ENCODE results near the gene VMO1. TPM values are rescaled to one million over a fixed set of nuclear protein-coding genes. Genes with fewer than 3 reads are reported as not detected.

The VMO1 gene
- total and polyA plus RNA-seq, 9 of the 15 experiments (the other 6 are each of a cell fraction or from before 2014, with no cell fraction given): 0.31 TPM; not detected in 8

DNA sequence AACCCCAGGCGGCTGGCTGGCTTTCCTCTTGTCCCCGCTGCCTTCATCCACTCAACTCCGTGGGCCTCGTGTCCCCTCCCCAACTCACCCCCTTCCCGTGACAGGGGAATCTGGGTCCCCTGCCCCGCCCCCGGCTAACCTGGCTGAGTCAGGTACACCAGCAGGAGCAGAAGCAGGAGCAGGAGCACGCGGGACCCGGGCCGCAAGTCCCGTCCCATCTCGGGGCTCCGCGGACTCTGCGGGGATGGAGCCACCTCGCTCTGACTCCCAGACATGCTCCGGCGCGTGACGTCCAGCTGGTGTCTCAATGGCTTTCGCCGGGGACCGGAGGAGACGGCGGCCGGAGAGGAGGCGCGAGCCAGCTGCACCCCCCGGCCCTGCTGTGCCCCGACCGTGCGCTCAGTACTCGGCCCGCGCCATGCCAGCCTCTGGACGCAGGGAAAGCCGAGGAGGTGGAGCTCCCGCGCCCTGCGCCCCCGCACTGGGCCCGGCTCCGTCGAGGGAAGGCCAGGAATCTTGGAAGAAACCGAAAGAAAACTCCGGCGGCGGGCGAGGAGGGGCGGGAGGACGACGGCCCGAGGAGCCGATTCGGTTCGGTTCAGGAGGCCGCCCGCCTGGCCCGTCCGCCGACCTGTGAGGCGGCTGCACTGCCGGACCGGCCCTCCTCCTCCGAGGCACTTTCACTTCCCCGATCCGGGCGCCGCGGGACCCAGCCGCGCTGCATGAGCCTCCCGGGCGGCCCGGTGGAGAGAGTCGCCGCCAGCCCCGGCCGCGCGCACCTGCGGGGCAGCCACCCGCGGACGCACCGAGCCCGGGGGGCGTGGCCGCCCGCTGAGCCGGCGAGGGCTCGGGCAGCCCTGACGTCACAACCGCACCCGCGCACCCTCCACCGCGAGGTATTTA, 46.8 kb downstream of the VMO1 start, which contains the start of the genes CXCL16 and ZMYND15:
Gene CXCL16 (minus strand): TSS at position 807 of the 903 bp plus-strand sequence. CDS start 589 bp downstream, at position 218.
Gene ZMYND15 (plus strand): TSS at position 712 of the 903 bp plus-strand sequence. CDS start 716 bp downstream, outside the sequence.
- intact Hi-C loops (cut with micrococcal nuclease) (no loop called here), in situ Hi-C loops (cut with MboI) (no loop called here)
- Histone ChIP-seq H3K4me1 (replicated peaks in 1 of 2; ENCODE audit: control insufficient read depth in 2 of 2, insufficient read depth in 2 of 2, low read length in 2 of 2) (peaks cover 4 to 15% of the 10 kb centered on the region in 2 experiments; a peak in 3 of 5 replicates), H3K4me3 (peak within 1 kb of the TSS; percentile 43), H4K20me1 (replicated peaks; ENCODE audit: control insufficient read depth, insufficient read depth, low read length) (no peaks in the 10 kb centered on the region), H3K36me3 (ENCODE audit: control insufficient read depth, insufficient read depth, low read length) (no peaks in the 10 kb centered on the region), H2AFZ (ENCODE audit: low read depth, low read length) (peak within 1 kb of the TSS; percentile 68), H3K27ac (ENCODE audit: extremely low read depth, low read depth, low read length) (no peak within 1 kb of the TSS), H3K4me2 (ENCODE audit: insufficient read depth, low read length) (peak within 1 kb of the TSS; percentile 72), H3K9ac (ENCODE audit: insufficient read depth in 1 of 2, low read depth in 2 of 2, low read length in 2 of 2) (peak within 1 kb of the TSS in 1 of 2 experiments; percentile 83; a peak in 2 of 4 replicates), H3K9me3 (replicated peaks; ENCODE audit: control insufficient read depth, insufficient read depth, low read depth, low read length) (no peaks in the 10 kb centered on the region), H3K9me1 (ENCODE audit: control insufficient read depth, insufficient read depth, low read length) (no peaks in the 10 kb centered on the region), H3K27me3 (ENCODE audit: control insufficient read depth in 2 of 2, insufficient read depth in 2 of 2, low read length in 2 of 2) (peaks cover 15 to 40% of the 10 kb centered on the region in 2 experiments), H3K79me2 (ENCODE audit: control insufficient read depth, insufficient read depth, low read length) (no peaks in the 10 kb centered on the region)
- CTCF ChIA-PET (ENCODE audit: low intra/inter-chr PET ratio): interaction anchor here (0.7 kb wide), 1 partner anchor 402 kb away, joined by 3 read pairs; no protein-coding TSS in a partner anchor
- peak; percentile 68 for ATAC-seq
- POLR2A ChIA-PET: interaction anchor here (1.1 kb wide), 1 partner anchor 16 kb away, joined by 4 read pairs; no protein-coding TSS in a partner anchor
- DNase-seq (ENCODE audit: extremely low read depth in 1 of 4, low spot score in 3 of 4): peak; percentile 21 to 79 (median 60)
- no peak for FAIRE-seq
- under 1% methylated on average over 44 of the region's 100 CpGs for WGBS (ENCODE audit: insufficient coverage, low coverage, missing lambda C conversion rate)
- BruUV-seq (replicated peaks): no TSS peak
- TF ChIP-seq, protein P1, sequence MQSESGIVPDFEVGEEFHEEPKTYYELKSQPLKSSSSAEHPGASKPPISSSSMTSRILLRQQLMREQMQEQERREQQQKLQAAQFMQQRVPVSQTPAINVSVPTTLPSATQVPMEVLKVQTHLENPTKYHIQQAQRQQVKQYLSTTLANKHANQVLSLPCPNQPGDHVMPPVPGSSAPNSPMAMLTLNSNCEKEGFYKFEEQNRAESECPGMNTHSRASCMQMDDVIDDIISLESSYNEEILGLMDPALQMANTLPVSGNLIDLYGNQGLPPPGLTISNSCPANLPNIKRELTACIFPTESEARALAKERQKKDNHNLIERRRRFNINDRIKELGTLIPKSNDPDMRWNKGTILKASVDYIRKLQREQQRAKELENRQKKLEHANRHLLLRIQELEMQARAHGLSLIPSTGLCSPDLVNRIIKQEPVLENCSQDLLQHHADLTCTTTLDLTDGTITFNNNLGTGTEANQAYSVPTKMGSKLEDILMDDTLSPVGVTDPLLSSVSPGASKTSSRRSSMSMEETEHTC (IDR thresholded peaks at IDR 0.05): 0 out of 2 replicates have a peak, but pooled peaks have one; percentile 17
- TF ChIP-seq L3MBTL2 (IDR thresholded peaks at IDR 0.05) (peak; percentile 43; the same call in 1 of the 2 replicates), NRF1 (conservative IDR thresholded peaks at IDR 0.05 in 1 of 2, IDR thresholded peaks at IDR 0.05 in 1 of 2) (peak in 1 of 2 experiments; percentile 31; a peak in 3 of 4 replicates), CTBP1 (IDR thresholded peaks at IDR 0.05; ENCODE audit: borderline replicate concordance) (0 out of 2 replicates have a peak, but pooled peaks have one; percentile 17), CREM (IDR thresholded peaks at IDR 0.05; ENCODE audit: low read depth) (peak; percentile 34; the same call in 1 of the 2 replicates), ZNF644 (tag; IDR thresholded peaks at IDR 0.05; ENCODE audit: low read depth) (no peak), UBTF (IDR thresholded peaks at IDR 0.05; ENCODE audit: borderline replicate concordance in 1 of 2, low read depth in 2 of 2, low read length in 2 of 2) (0 out of 4 replicates have a peak, but pooled peaks of 1 of the 2 experiments have one; percentile 49), CXXC5 (CRISPR knock-in tag; IDR thresholded peaks at IDR 0.05) (peak; percentile 42), RBFOX2 (IDR thresholded peaks at IDR 0.05; ENCODE audit: low read depth, low read length) (no peak)
- TF ChIP-seq, protein P2, sequence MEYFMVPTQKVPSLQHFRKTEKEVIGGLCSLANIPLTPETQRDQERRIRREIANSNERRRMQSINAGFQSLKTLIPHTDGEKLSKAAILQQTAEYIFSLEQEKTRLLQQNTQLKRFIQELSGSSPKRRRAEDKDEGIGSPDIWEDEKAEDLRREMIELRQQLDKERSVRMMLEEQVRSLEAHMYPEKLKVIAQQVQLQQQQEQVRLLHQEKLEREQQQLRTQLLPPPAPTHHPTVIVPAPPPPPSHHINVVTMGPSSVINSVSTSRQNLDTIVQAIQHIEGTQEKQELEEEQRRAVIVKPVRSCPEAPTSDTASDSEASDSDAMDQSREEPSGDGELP (CRISPR knock-in tag; IDR thresholded peaks at IDR 0.05; ENCODE audit: borderline replicate concordance): peak; percentile 86
- TF ChIP-seq, protein P3, sequence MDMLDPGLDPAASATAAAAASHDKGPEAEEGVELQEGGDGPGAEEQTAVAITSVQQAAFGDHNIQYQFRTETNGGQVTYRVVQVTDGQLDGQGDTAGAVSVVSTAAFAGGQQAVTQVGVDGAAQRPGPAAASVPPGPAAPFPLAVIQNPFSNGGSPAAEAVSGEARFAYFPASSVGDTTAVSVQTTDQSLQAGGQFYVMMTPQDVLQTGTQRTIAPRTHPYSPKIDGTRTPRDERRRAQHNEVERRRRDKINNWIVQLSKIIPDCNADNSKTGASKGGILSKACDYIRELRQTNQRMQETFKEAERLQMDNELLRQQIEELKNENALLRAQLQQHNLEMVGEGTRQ (CRISPR knock-in tag; IDR thresholded peaks at IDR 0.05): 0 out of 2 replicates have a peak, but pooled peaks have one; percentile 7
